Measurements from ENCODE around the gene UCK1. TPM values are rescaled to one million over a fixed set of nuclear protein-coding genes. Genes with fewer than 3 reads are reported as not detected.
A peak's percentile ranks its signal among the peaks of the same experiment; 100 is the strongest.

The UCK1 gene
- total and polyA plus RNA-seq, 10 of the 15 experiments (the other 5 are each of a cell fraction or from before 2014, with no cell fraction given): 0.31 to 27.0 (median 18.7) TPM

GRCh38 chr9:131502781-131503625 is 28.1 kb downstream of the UCK1 start, which contains the start of gene POMT1 (continued):
- TF ChIP-seq, protein P1, sequence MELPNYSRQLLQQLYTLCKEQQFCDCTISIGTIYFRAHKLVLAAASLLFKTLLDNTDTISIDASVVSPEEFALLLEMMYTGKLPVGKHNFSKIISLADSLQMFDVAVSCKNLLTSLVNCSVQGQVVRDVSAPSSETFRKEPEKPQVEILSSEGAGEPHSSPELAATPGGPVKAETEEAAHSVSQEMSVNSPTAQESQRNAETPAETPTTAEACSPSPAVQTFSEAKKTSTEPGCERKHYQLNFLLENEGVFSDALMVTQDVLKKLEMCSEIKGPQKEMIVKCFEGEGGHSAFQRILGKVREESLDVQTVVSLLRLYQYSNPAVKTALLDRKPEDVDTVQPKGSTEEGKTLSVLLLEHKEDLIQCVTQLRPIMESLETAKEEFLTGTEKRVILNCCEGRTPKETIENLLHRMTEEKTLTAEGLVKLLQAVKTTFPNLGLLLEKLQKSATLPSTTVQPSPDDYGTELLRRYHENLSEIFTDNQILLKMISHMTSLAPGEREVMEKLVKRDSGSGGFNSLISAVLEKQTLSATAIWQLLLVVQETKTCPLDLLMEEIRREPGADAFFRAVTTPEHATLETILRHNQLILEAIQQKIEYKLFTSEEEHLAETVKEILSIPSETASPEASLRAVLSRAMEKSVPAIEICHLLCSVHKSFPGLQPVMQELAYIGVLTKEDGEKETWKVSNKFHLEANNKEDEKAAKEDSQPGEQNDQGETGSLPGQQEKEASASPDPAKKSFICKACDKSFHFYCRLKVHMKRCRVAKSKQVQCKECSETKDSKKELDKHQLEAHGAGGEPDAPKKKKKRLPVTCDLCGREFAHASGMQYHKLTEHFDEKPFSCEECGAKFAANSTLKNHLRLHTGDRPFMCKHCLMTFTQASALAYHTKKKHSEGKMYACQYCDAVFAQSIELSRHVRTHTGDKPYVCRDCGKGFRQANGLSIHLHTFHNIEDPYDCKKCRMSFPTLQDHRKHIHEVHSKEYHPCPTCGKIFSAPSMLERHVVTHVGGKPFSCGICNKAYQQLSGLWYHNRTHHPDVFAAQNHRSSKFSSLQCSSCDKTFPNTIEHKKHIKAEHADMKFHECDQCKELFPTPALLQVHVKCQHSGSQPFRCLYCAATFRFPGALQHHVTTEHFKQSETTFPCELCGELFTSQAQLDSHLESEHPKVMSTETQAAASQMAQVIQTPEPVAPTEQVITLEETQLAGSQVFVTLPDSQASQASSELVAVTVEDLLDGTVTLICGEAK (IDR thresholded peaks at IDR 0.05; ENCODE audit: borderline replicate concordance): no peak
- TF ChIP-seq SRF (IDR thresholded peaks at IDR 0.05; ENCODE audit: low read depth in 2 of 2, low read length in 2 of 2) (peak; percentile 98 to 99), TAF1 (IDR thresholded peaks at IDR 0.05; ENCODE audit: borderline replicate concordance, low read depth, low read length) (no peak), IKZF1 (conservative IDR thresholded peaks at IDR 0.05) (peak; percentile 99), CEBPB (IDR thresholded peaks at IDR 0.05; ENCODE audit: borderline replicate concordance in 1 of 2, low read depth in 2 of 2, low read length in 2 of 2) (no peak), TCF3 (IDR thresholded peaks at IDR 0.05; ENCODE audit: borderline replicate concordance, insufficient read depth, low read depth, low read length) (peak; percentile 66; the same call in 1 of the 2 replicates), NR2F1 (conservative IDR thresholded peaks at IDR 0.05) (0 out of 2 replicates have a peak, but pooled peaks have one; percentile 38), KAT2A (conservative IDR thresholded peaks at IDR 0.05; ENCODE audit: control insufficient read depth, low read depth, low read length) (no peak), CHD2 (IDR thresholded peaks at IDR 0.05; ENCODE audit: borderline replicate concordance, low read depth, low read length) (0 out of 2 replicates have a peak, but pooled peaks have one; percentile 25), NFYB (IDR thresholded peaks at IDR 0.05; ENCODE audit: insufficient read depth, low read depth, low read length) (no peak), ESRRA (IDR thresholded peaks at IDR 0.05; ENCODE audit: low read length) (no peak), PML (IDR thresholded peaks at IDR 0.05; ENCODE audit: low read length) (no peak), RB1 (IDR thresholded peaks at IDR 0.05; ENCODE audit: borderline replicate concordance) (peak; percentile 42; the same call in 1 of the 2 replicates), SREBF1 (IDR thresholded peaks at IDR 0.05; ENCODE audit: low read length) (no peak), NR2C1 (IDR thresholded peaks at IDR 0.05) (peak; percentile 47), FOXK2 (IDR thresholded peaks at IDR 0.05) (peak; percentile 57; the same call in 1 of the 2 replicates), SREBF2 (IDR thresholded peaks at IDR 0.05; ENCODE audit: low read length) (no peak)
- TF ChIP-seq, protein P2, sequence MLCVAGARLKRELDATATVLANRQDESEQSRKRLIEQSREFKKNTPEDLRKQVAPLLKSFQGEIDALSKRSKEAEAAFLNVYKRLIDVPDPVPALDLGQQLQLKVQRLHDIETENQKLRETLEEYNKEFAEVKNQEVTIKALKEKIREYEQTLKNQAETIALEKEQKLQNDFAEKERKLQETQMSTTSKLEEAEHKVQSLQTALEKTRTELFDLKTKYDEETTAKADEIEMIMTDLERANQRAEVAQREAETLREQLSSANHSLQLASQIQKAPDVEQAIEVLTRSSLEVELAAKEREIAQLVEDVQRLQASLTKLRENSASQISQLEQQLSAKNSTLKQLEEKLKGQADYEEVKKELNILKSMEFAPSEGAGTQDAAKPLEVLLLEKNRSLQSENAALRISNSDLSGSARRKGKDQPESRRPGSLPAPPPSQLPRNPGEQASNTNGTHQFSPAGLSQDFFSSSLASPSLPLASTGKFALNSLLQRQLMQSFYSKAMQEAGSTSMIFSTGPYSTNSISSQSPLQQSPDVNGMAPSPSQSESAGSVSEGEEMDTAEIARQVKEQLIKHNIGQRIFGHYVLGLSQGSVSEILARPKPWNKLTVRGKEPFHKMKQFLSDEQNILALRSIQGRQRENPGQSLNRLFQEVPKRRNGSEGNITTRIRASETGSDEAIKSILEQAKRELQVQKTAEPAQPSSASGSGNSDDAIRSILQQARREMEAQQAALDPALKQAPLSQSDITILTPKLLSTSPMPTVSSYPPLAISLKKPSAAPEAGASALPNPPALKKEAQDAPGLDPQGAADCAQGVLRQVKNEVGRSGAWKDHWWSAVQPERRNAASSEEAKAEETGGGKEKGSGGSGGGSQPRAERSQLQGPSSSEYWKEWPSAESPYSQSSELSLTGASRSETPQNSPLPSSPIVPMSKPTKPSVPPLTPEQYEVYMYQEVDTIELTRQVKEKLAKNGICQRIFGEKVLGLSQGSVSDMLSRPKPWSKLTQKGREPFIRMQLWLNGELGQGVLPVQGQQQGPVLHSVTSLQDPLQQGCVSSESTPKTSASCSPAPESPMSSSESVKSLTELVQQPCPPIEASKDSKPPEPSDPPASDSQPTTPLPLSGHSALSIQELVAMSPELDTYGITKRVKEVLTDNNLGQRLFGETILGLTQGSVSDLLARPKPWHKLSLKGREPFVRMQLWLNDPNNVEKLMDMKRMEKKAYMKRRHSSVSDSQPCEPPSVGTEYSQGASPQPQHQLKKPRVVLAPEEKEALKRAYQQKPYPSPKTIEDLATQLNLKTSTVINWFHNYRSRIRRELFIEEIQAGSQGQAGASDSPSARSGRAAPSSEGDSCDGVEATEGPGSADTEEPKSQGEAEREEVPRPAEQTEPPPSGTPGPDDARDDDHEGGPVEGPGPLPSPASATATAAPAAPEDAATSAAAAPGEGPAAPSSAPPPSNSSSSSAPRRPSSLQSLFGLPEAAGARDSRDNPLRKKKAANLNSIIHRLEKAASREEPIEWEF (IDR thresholded peaks at IDR 0.05; ENCODE audit: insufficient replicate concordance, low read depth, low read length): peak; percentile 97
- TF ChIP-seq, protein P3, sequence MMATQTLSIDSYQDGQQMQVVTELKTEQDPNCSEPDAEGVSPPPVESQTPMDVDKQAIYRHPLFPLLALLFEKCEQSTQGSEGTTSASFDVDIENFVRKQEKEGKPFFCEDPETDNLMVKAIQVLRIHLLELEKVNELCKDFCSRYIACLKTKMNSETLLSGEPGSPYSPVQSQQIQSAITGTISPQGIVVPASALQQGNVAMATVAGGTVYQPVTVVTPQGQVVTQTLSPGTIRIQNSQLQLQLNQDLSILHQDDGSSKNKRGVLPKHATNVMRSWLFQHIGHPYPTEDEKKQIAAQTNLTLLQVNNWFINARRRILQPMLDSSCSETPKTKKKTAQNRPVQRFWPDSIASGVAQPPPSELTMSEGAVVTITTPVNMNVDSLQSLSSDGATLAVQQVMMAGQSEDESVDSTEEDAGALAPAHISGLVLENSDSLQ (IDR thresholded peaks at IDR 0.05): no peak
